Sigmoid colon (tissue), 7 donors: Measurements from ENCODE around the gene PPM1B. TPM values are rescaled to one million over a fixed set of nuclear protein-coding genes. Genes with fewer than 3 reads are reported as not detected.

Experiments used
- DNase-seq: peaks from one replicate; pipeline ENCODE4 v3.0.0-alpha.2; 2019
- H3K27ac ChIP-seq, 4 donors: fragments of 200-600 bp; sonication (generic); one replicate each; pipeline ENCODE4 v1.5.1; 2016 to 2019; ENCODE audit warnings: mild to moderate bottlenecking in 1 of 4
- H3K27me3 ChIP-seq, 3 donors: fragments of 200-600 bp; sonication (generic); one replicate each; pipeline ENCODE4 v1.5.1; 2019; ENCODE audit warnings: mild to moderate bottlenecking in 1 of 3
- H3K36me3 ChIP-seq, 4 donors: fragments of 200-600 bp; sonication (generic); one replicate each; pipeline ENCODE4 v1.5.1; 2016 to 2019
- H3K4me1 ChIP-seq, 4 donors: fragments of 200-600 bp; sonication (generic); one replicate each; pipeline ENCODE4 v1.5.1; 2017 to 2019
- H3K4me3 ChIP-seq, 4 donors: fragments of 200-600 bp; sonication (generic); one replicate each; pipeline ENCODE4 v1.5.1; 2017 to 2019; ENCODE audit warnings: mild to moderate bottlenecking in 2 of 4, moderate library complexity in 1 of 4
- H3K9me3 ChIP-seq, 4 donors: fragments of 200-600 bp in 3 of 4; sonication (generic) in 3 of 4; one replicate each; pipeline versions ENCODE4 v1.5.1 to v1.6.1; 2013 to 2019
- EP300 ChIP-seq, 4 donors: sonication (generic); formaldehyde crosslinking; IDR thresholded peaks; one replicate each; pipeline ENCODE4 v1.6.1; 2017; ENCODE audit warnings: antibody characterized with exemption in 4 of 4
- POLR2A ChIP-seq, 2 donors: fragments of 450-650 bp; IDR thresholded peaks; one replicate each; pipeline ENCODE4 v1.6.1; 2016; ENCODE audit warnings: antibody characterized with exemption in 2 of 2, mild to moderate bottlenecking in 2 of 2, moderate library complexity in 2 of 2
- POLR2AphosphoS5 ChIP-seq, 4 donors: sonication (generic); formaldehyde crosslinking; IDR thresholded peaks; one replicate each; pipeline ENCODE4 v1.6.1; 2017; ENCODE audit warnings: antibody characterized with exemption in 4 of 4
- WGBS, 2 donors: extraction: QIAGEN DNeasy Blood & Tissue Kit; methylation state at CpG; one replicate each; pipeline ENCODE4 v1.1.7; 2013; 5-methylcytosine and 5-hydroxymethylcytosine counted together
- intact Hi-C: fragments of 100-400 bp; cut with DNase I; formaldehyde crosslinking; loops from one replicate; pipeline ENCODE4 v1.15.1; 2023
- polyA plus RNA-seq, 3 donors: library from polyadenylated mRNA; stranded (reverse); fragments of 200-250 nt; gene quantifications; one replicate each; pipeline ENCODE4 v1.2.3, GENCODE V29; 2013
- total RNA-seq, 4 donors: library from RNA; depleted of rRNA; stranded (reverse); fragments of >200 nt; gene quantifications; one replicate each; pipeline ENCODE4 v1.1.0, GENCODE V29; 2016
- TF ChIP-seq, protein P1 (sequence below), 4 experiments: fragments of 450-650 bp in 3 of 4; fragments of 200-600 bp in 1 of 4; IDR thresholded peaks; one replicate each; pipeline ENCODE4 v1.5.1; 2016 to 2019; ENCODE audit warnings: antibody characterized with exemption in 4 of 4, mild to moderate bottlenecking in 3 of 4, moderate library complexity in 2 of 4
- donor health status: healthy with polysubstance abuse.
- donor health status: Bipolar disorder and iron deficiency.
- donor health status: healthy.

PPM1B gene
- total and polyA plus RNA-seq, 7 donors: 29.4 to 47.8 (median 41.3) TPM

DNA sequence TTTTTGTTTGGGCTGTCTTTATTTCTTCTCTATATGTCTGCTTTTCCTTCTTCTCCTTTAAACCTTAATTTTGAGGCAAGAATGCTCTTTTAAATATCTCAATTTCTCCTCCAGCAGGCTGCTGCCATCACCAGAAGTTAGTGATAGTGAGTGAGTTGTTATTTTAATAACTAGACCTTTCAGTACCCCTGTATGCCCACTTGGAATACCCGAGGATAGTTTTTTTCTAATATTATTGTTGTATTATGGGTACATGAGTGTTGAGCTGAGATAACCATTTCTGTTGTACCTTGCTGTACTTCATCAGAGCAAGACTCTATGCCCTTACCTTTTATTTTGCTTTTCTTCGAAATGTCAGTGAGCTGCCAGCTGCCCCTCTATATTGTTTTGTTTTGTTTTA is 50.1 kb downstream of the PPM1B start:
- no peak overlapping the region for H3K4me3 ChIP-seq
- H3K36me3 ChIP-seq: peaks cover 3 to 33% (median 7%) of the 10 kb centered on the region in 4 donors
- DNase-seq: no peak
- H3K27ac ChIP-seq: no peak overlapping the region
- no peaks in the 10 kb centered on the region for H3K9me3 ChIP-seq
- intact Hi-C loops: no loop called here
- no peaks in the 10 kb centered on the region for H3K27me3 ChIP-seq
- no peaks in the 10 kb centered on the region for H3K4me1 ChIP-seq
- 93 to 95% methylated on average over 2 of the region's 2 CpGs for WGBS, 2 donors
- TF ChIP-seq, protein P1, sequence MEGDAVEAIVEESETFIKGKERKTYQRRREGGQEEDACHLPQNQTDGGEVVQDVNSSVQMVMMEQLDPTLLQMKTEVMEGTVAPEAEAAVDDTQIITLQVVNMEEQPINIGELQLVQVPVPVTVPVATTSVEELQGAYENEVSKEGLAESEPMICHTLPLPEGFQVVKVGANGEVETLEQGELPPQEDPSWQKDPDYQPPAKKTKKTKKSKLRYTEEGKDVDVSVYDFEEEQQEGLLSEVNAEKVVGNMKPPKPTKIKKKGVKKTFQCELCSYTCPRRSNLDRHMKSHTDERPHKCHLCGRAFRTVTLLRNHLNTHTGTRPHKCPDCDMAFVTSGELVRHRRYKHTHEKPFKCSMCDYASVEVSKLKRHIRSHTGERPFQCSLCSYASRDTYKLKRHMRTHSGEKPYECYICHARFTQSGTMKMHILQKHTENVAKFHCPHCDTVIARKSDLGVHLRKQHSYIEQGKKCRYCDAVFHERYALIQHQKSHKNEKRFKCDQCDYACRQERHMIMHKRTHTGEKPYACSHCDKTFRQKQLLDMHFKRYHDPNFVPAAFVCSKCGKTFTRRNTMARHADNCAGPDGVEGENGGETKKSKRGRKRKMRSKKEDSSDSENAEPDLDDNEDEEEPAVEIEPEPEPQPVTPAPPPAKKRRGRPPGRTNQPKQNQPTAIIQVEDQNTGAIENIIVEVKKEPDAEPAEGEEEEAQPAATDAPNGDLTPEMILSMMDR (IDR thresholded peaks at IDR 0.05): no peak
- TF ChIP-seq EP300 (IDR thresholded peaks at IDR 0.05): no peak
- TF ChIP-seq POLR2AphosphoS5 (IDR thresholded peaks at IDR 0.05): no peak
- no peak for TF ChIP-seq POLR2A (IDR thresholded peaks at IDR 0.05)

DNA sequence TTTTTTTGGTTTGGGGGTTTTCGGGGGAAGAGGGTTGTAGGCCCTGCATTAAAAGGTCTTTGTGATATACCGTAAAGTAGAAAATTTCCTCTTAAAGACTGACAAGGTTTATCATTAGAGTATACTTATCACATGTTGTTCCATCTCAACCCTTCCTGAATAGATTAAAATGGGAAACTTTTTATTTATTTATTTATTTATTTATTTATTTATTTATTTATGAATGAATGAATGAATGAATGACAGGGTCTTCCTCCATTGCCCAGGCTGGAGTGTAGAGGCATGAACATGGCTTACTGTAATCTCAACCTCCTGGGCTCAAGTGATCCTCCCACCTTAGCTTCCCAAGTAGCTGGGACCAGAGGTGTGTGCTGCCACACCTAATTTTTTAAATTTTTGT is 58.1 kb downstream of the PPM1B start:
- H3K36me3 ChIP-seq: peaks cover 0 to 17% (median 0%) of the 10 kb centered on the region in 4 donors
- no peak overlapping the region for H3K27ac ChIP-seq
- no peak overlapping the region for H3K4me3 ChIP-seq
- intact Hi-C loops: no loop called here
- H3K9me3 ChIP-seq: no peaks in the 10 kb centered on the region
- TF ChIP-seq EP300 (IDR thresholded peaks at IDR 0.05) (no peak), POLR2AphosphoS5 (IDR thresholded peaks at IDR 0.05) (no peak), POLR2A (IDR thresholded peaks at IDR 0.05) (no peak)
- TF ChIP-seq, protein P1 (IDR thresholded peaks at IDR 0.05): no peak
- WGBS, 2 donors: 97 to 98% methylated on average over 2 of the region's 2 CpGs
- no peaks in the 10 kb centered on the region for H3K4me1 ChIP-seq
- no peaks in the 10 kb centered on the region for H3K27me3 ChIP-seq
- no peak for DNase-seq

DNA sequence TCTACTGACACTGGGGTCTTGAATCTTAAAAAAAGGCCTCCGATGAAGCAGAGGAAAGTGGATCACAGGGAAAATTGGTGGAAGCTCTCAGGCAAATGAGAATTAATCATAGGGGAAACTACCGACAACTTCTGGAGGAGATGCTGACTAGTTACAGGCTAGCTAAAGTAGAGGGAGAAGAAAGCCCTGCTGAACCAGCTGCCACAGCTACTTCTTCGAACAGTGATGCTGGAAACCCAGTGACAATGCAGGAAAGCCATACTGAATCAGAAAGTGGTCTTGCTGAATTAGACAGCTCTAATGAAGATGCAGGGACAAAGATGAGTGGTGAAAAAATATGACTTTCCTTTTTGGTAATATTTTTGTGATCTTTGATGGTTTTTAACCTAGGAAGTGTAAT is 61.7 kb downstream of the PPM1B start:
- Histone ChIP-seq H3K9me3 (no peaks in the 10 kb centered on the region), H3K4me3 (no peak overlapping the region), H3K27me3 (no peaks in the 10 kb centered on the region), H3K36me3 (peaks cover 0 to 7% (median 0%) of the 10 kb centered on the region in 4 donors), H3K4me1 (peaks cover 0 to 8% (median 6%) of the 10 kb centered on the region in 4 donors), H3K27ac (no peak overlapping the region)
- intact Hi-C loops: no loop called here
- TF ChIP-seq, protein P1 (IDR thresholded peaks at IDR 0.05): no peak
- TF ChIP-seq POLR2A (IDR thresholded peaks at IDR 0.05) (no peak), POLR2AphosphoS5 (IDR thresholded peaks at IDR 0.05) (no peak), EP300 (IDR thresholded peaks at IDR 0.05) (no peak)
- no peak for DNase-seq
- WGBS, 2 donors: 92 to 94% methylated on average over 3 of the region's 3 CpGs

DNA sequence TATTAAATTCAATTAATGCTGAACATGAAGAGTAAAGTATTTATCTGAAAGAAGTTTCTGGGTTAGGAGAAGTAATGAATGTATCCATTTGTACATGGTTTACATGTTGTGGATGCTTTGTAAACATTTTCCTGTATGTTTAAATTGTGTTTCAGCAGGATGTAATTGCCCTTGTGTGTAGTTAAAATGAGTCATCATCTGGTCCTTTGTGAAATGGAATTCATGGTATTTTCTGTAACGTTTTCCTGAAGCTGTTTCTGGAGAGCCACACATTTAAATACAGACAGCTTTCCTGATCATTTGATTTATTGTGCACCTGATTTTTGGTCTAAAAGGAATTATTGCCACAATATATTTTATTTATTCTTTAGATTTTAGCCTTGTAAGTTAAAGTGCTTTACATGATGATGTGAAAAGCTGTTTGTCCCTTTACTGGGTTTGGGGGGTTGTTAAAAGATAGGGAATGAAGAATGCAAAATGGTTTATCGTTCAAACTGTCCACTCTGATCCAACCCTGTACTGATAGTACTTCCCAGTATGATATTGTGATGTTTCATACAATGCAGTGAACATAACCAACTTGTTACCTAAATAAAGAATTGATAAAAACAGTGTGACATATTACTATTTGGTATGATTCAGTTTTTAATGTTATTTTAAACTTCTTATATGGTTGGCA is 64.9 kb downstream of the PPM1B start:
- Histone ChIP-seq H3K27me3 (no peaks in the 10 kb centered on the region), H3K4me1 (peaks cover 0 to 8% (median 6%) of the 10 kb centered on the region in 4 donors), H3K36me3 (peaks cover 0 to 3% (median 0%) of the 10 kb centered on the region in 4 donors), H3K9me3 (no peaks in the 10 kb centered on the region), H3K27ac (no peak overlapping the region), H3K4me3 (no peak overlapping the region)
- DNase-seq: no peak
- 44 to 47% methylated on average over 2 of the region's 2 CpGs for WGBS, 2 donors
- intact Hi-C loops: no loop called here
- no peak for TF ChIP-seq POLR2A (IDR thresholded peaks at IDR 0.05)
- no peak for TF ChIP-seq EP300 (IDR thresholded peaks at IDR 0.05)
- TF ChIP-seq POLR2AphosphoS5 (IDR thresholded peaks at IDR 0.05): no peak
- TF ChIP-seq, protein P1 (IDR thresholded peaks at IDR 0.05): no peak

DNA sequence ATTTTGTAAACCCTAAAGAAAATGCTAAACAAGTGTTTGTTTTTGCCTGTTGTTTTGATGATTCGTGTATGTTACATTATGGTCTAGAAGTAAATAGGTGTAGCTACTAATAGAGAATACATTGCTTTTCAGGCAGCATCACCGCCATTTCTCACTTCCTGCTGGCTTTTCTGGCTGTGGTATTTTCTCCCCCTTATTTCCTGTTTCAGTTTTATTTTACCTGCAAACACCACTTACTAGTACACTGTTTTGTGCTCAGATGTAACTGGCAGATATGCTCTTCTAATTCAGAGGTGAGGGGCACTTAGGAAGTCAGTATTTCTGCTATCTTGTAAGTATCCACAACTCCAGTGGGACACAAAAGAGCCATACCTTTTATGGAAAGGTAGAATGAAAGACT is 68.5 kb downstream of the PPM1B start:
- DNase-seq: no peak
- Histone ChIP-seq H3K9me3 (no peaks in the 10 kb centered on the region), H3K36me3 (no peaks in the 10 kb centered on the region), H3K27me3 (no peaks in the 10 kb centered on the region), H3K27ac (no peak overlapping the region), H3K4me3 (no peak overlapping the region), H3K4me1 (peaks cover 0 to 8% (median 6%) of the 10 kb centered on the region in 4 donors)
- TF ChIP-seq POLR2AphosphoS5 (IDR thresholded peaks at IDR 0.05) (no peak), EP300 (IDR thresholded peaks at IDR 0.05) (no peak)
- TF ChIP-seq, protein P1 (IDR thresholded peaks at IDR 0.05): no peak
- intact Hi-C loops: no loop called here
- WGBS, 2 donors: 29 to 50% methylated on average over 2 of the region's 2 CpGs
